Right renal cortex interstitium (tissue), 3 donors: ENCODE data around the gene MBOAT2. TPM values are rescaled to one million over a fixed set of nuclear protein-coding genes. Genes with fewer than 3 reads are reported as not detected.
"Not testable (repeated sequence)": the region's sequence is repeated elsewhere in the genome, so short reads cannot be mapped to it uniquely, and the experiment has no call there.

ENCODE experiments used
- DNase-seq, 3 donors: peaks; one replicate each; pipeline ENCODE4 v3.0.0-alpha.2; 2013; ENCODE audit warnings: low read depth in 3 of 3, low spot score in 2 of 3
- polyA plus RNA-seq, 3 donors: library from polyadenylated mRNA; unstranded; fragments of 120-200 nt; gene quantifications; one replicate each; pipeline ENCODE4 v1.2.1, GENCODE V29; 2013; ENCODE audit not compliant: insufficient read length in 3 of 3

Gene MBOAT2
- polyA plus RNA-seq, 3 donors: 61.2 to 69.5 (median 67.4) TPM

GRCh38 chr2:8902757-8903156 is 100.7 kb downstream of the MBOAT2 start:
- not testable (repeated sequence) for DNase-seq

- not testable (repeated sequence) for DNase-seq
Observed at GRCh38 chr2:8897206-8897605, 106.3 kb downstream of the MBOAT2 start.

GRCh38 chr2:8896671-8897070 is 106.8 kb downstream of the MBOAT2 start:
- not testable (repeated sequence) for DNase-seq

- not testable (repeated sequence) for DNase-seq
Observed at GRCh38 chr2:8895087-8895912, 108.2 kb downstream of the MBOAT2 start.

- DNase-seq: no peak
Observed at GRCh38 chr2:8893978-8894820, 109.3 kb downstream of the MBOAT2 start.

GRCh38 chr2:8893474-8893873 is 110.0 kb downstream of the MBOAT2 start:
- no peak for DNase-seq

GRCh38 chr2:8892111-8892510 is 111.4 kb downstream of the MBOAT2 start:
- no peak for DNase-seq

- no peak for DNase-seq
Observed at GRCh38 chr2:8889978-8890377, 113.5 kb downstream of the MBOAT2 start.

- DNase-seq: no peak
Observed at GRCh38 chr2:8888963-8889362, 114.5 kb downstream of the MBOAT2 start.

GRCh38 chr2:8886876-8887275 is 116.6 kb downstream of the MBOAT2 start:
- DNase-seq: no peak

GRCh38 chr2:8886202-8886518 is 117.3 kb downstream of the MBOAT2 start:
- DNase-seq: no peak

- no peak for DNase-seq
Observed at GRCh38 chr2:8885449-8886201, 117.9 kb downstream of the MBOAT2 start.

GRCh38 chr2:8884812-8885211 is 118.7 kb downstream of the MBOAT2 start:
- no peak for DNase-seq

- DNase-seq: no peak
Observed at GRCh38 chr2:8882094-8882493, 121.4 kb downstream of the MBOAT2 start.

- DNase-seq: no peak
Observed at GRCh38 chr2:8877894-8878293, 125.6 kb downstream of the MBOAT2 start.

- no peak for DNase-seq
Observed at GRCh38 chr2:8877332-8877731, 126.2 kb downstream of the MBOAT2 start.

GRCh38 chr2:8876628-8877027 is 126.9 kb downstream of the MBOAT2 start:
- no peak for DNase-seq

GRCh38 chr2:8872821-8873432 is 130.6 kb downstream of the MBOAT2 start:
- peak in 1 of 3 donors; percentile 36 for DNase-seq

- DNase-seq: no peak
Observed at GRCh38 chr2:8870441-8870840, 133.0 kb downstream of the MBOAT2 start.

- no peak for DNase-seq
Observed at GRCh38 chr2:8867363-8867762, 136.1 kb downstream of the MBOAT2 start.
